Smooth muscle cell (in vitro differentiated cells): ENCODE results near the gene P4HA1. TPM values are rescaled to one million over a fixed set of nuclear protein-coding genes. Genes with fewer than 3 reads are reported as not detected.

Experiments used
- DNase-seq: peaks from one replicate; lab custom pipeline; 2025; ENCODE audit not compliant: unreplicated experiment; lab: John Stamatoyannopoulos, UW
- H2AFZ ChIP-seq: fragments of 200-600 bp; sonication (generic); 2 replicates; pipeline ENCODE4 v1.6.0; 2016; ENCODE audit warnings: antibody characterized with exemption, low read depth, mild to moderate bottlenecking
- H3F3A ChIP-seq: fragments of 200-600 bp; sonication (generic); 2 replicates; pipeline ENCODE4 v1.6.0; 2017; ENCODE audit warnings: antibody characterized with exemption, low read depth
- H3K27ac ChIP-seq: fragments of 200-600 bp; sonication (generic); 2 replicates; pipeline ENCODE4 v1.5.1; 2016; ENCODE audit warnings: low read depth, mild to moderate bottlenecking
- H3K27me3 ChIP-seq: fragments of 200-600 bp; sonication (generic); 2 replicates; pipeline ENCODE4 v1.6.1; 2016; ENCODE audit warnings: low read depth, mild to moderate bottlenecking
- H3K36me3 ChIP-seq: fragments of 200-600 bp; sonication (generic); 2 replicates; pipeline ENCODE4 v1.5.1; 2016; ENCODE audit warnings: low read depth
- H3K4me1 ChIP-seq: fragments of 200-600 bp; sonication (generic); 2 replicates; pipeline ENCODE4 v1.5.1; 2016; ENCODE audit warnings: low read depth
- H3K4me2 ChIP-seq: fragments of 200-600 bp; sonication (generic); 2 replicates; pipeline ENCODE4 v1.6.0; 2016; ENCODE audit warnings: mild to moderate bottlenecking
- H3K4me3 ChIP-seq: fragments of 200-600 bp; sonication (generic); 2 replicates; pipeline ENCODE4 v1.5.1; 2016; ENCODE audit warnings: mild to moderate bottlenecking
- H3K79me2 ChIP-seq: fragments of 200-600 bp; sonication (generic); 2 replicates; pipeline ENCODE4 v1.6.0; 2016; ENCODE audit warnings: low read depth, mild to moderate bottlenecking
- H3K9ac ChIP-seq: fragments of 200-600 bp; sonication (generic); 2 replicates; pipeline ENCODE4 v1.6.0; 2016; ENCODE audit warnings: low read depth
- H3K9me3 ChIP-seq: fragments of 200-600 bp; sonication (generic); replicated peaks from 2 replicates; pipeline ENCODE4 v1.5.1; 2016; ENCODE audit warnings: low read depth
- H4K20me1 ChIP-seq: fragments of 200-600 bp; sonication (generic); 2 replicates; pipeline ENCODE4 v1.6.0; 2016; ENCODE audit warnings: low read depth
- WGBS: methylation state at CpG from one replicate; pipeline ENCODE4 v1.1.7; 2016; ENCODE audit warnings: low lambda C conversion rate; 5-methylcytosine and 5-hydroxymethylcytosine counted together
- polyA plus RNA-seq: library from polyadenylated mRNA; unstranded; fragments of >200 nt; fragmentation: Nextera tagmentation; extraction: Ambion mirVana; gene quantifications from 2 replicates; pipeline ENCODE4 v1.2.1, GENCODE V29; 2016
- total RNA-seq: library from RNA; depleted of rRNA; stranded (reverse); fragments of >200 nt; gene quantifications from 2 replicates; pipeline ENCODE4 v1.2.3, GENCODE V29; 2014
- TF ChIP-seq, protein P1 (sequence below): fragments of 200-600 bp; sonication (generic); IDR thresholded peaks from 2 replicates; pipeline ENCODE4 v1.5.1; 2017; ENCODE audit warnings: borderline replicate concordance, mild to moderate bottlenecking, antibody characterized with exemption; ENCODE audit not compliant: insufficient read depth, poor library complexity, severe bottlenecking

Gene P4HA1
- total and polyA plus RNA-seq, 2 experiments from 2014 or later: 467 to 489 TPM

DNA sequence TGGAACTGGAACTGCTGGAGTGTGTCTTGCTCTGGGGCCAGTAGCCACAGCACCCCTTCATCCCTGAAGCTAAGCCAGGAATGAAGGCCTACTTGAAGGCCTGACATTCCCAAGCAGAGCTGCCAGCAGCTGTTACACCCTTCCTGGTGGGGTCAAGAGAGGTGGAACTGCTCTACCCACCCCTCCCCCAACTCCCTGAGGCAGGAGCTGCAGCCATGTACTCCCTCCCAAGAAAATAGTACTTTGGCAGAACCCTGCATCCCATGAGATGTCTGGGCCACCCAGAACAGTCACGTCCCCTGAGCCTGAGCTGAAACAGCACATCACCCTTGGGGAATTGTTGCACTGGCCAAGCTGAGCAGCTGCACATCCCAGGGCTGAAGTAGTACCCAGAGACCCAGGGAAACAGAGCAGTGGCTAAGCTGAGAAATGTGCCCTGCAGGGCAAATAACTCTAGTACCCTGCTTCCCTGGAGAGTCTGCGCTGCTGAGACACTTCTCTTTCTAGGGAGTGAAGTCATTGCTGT, 78.6 kb downstream of the P4HA1 start:
- peak overlapping the region; percentile 21 for H3K27ac ChIP-seq

DNA sequence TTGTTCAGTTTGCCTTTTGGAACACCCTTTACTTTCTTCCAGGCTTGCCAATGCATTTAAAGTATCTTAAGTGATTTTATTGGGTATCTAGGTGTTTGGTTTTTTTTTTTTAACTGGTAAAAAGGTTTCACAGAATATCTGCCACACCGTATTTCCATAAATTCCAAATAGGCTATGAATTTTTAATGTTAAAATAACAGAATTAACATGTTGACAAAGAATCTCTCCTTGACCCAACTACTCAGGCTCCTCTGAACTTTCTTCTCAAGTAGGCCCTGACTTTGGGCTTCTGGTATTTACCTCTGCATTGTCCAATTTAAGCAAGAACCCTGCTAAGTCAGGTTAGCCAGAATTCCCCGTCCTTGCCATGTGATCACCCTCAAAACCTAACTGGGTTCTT, 80.9 kb downstream of the P4HA1 start:
- Histone ChIP-seq H3K9me3 (no peaks in the 10 kb centered on the region), H3K9ac (no peak overlapping the region), H3K4me3 (no peak overlapping the region), H3K36me3 (peaks cover 17% of the 10 kb centered on the region), H3K4me2 (no peak overlapping the region), H3K27ac (no peak overlapping the region), H4K20me1 (peaks cover 96% of the 10 kb centered on the region), H2AFZ (no peak overlapping the region), H3K27me3 (no peaks in the 10 kb centered on the region), H3K4me1 (no peaks in the 10 kb centered on the region), H3K79me2 (peaks cover 21% of the 10 kb centered on the region), H3F3A (peaks cover 9% of the 10 kb centered on the region)
- TF ChIP-seq, protein P1, sequence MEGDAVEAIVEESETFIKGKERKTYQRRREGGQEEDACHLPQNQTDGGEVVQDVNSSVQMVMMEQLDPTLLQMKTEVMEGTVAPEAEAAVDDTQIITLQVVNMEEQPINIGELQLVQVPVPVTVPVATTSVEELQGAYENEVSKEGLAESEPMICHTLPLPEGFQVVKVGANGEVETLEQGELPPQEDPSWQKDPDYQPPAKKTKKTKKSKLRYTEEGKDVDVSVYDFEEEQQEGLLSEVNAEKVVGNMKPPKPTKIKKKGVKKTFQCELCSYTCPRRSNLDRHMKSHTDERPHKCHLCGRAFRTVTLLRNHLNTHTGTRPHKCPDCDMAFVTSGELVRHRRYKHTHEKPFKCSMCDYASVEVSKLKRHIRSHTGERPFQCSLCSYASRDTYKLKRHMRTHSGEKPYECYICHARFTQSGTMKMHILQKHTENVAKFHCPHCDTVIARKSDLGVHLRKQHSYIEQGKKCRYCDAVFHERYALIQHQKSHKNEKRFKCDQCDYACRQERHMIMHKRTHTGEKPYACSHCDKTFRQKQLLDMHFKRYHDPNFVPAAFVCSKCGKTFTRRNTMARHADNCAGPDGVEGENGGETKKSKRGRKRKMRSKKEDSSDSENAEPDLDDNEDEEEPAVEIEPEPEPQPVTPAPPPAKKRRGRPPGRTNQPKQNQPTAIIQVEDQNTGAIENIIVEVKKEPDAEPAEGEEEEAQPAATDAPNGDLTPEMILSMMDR: no peak
- DNase-seq: no peak
- 85% methylated on average over 2 of the region's 2 CpGs for WGBS

More for the DNA sequence above, 78.6 kb downstream of the P4HA1 start:
- TF ChIP-seq, protein P1: no peak
- Histone ChIP-seq H3K79me2 (peaks cover 43% of the 10 kb centered on the region), H3K9me3 (no peaks in the 10 kb centered on the region), H4K20me1 (peaks cover 96% of the 10 kb centered on the region), H2AFZ (no peak overlapping the region), H3K4me1 (no peaks in the 10 kb centered on the region), H3K4me3 (no peak overlapping the region), H3K4me2 (no peak overlapping the region), H3K27me3 (no peaks in the 10 kb centered on the region), H3K9ac (no peak overlapping the region), H3F3A (peaks cover 9% of the 10 kb centered on the region), H3K36me3 (peaks cover 11% of the 10 kb centered on the region)
- no peak for DNase-seq
- WGBS: 90% methylated on average over 2 of the region's 2 CpGs

DNA sequence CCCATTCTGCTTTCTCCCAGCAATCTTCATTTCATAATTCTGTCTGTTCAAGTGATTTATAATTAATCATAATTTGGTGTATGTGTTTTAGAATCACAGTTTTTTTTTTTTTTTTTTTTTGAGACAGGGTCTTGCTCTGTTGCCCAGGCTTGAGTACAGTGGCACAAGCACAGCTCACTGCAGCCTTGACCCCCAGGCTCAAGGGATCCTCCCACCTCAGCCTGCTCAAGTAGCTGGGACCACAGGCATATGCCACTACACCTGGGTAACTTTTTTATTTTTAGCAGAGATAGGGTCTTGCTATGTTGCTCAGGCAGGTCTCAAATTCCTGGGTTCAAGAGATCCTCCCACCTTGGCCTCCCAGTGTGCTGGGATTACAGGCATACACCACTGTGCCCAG, 92.8 kb downstream of the P4HA1 start:
- Histone ChIP-seq H3K4me2 (no peak overlapping the region), H3K4me1 (no peaks in the 10 kb centered on the region), H3K79me2 (no peaks in the 10 kb centered on the region), H3K9ac (no peak overlapping the region), H3K27me3 (no peaks in the 10 kb centered on the region), H3K4me3 (no peak overlapping the region), H4K20me1 (peaks cover 26% of the 10 kb centered on the region), H2AFZ (no peak overlapping the region), H3K27ac (no peak overlapping the region), H3K36me3 (peaks cover 41% of the 10 kb centered on the region), H3F3A (peaks cover 8% of the 10 kb centered on the region), H3K9me3 (no peaks in the 10 kb centered on the region)
- TF ChIP-seq, protein P1: no peak
- DNase-seq: no peak

DNA sequence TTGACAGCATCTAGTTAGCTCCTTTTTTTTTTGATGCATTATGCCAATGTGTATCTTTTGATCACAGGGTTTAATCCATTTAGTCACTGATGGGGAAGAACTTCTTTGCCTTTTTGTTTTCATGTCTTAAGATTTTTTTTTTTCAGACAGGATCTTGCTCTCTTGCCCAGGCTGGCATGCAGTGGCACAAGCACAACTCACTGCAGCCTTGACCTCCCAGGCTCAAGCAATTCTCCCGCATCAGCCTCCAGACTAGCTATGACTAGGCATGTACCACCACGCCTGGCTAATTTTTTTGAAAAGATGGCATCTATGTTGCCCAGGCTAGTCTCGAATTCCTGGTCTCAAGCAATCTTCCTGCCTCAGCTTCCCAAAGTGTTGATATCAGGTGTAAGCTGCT, 95.7 kb downstream of the P4HA1 start:
- DNase-seq: no peak
- Histone ChIP-seq H3F3A (peaks cover 9% of the 10 kb centered on the region), H3K4me3 (no peak overlapping the region), H4K20me1 (peaks cover 4% of the 10 kb centered on the region), H2AFZ (no peak overlapping the region), H3K4me1 (no peaks in the 10 kb centered on the region), H3K27me3 (no peaks in the 10 kb centered on the region), H3K36me3 (peaks cover 24% of the 10 kb centered on the region), H3K27ac (no peak overlapping the region), H3K9ac (no peak overlapping the region), H3K79me2 (no peaks in the 10 kb centered on the region), H3K4me2 (no peak overlapping the region), H3K9me3 (no peaks in the 10 kb centered on the region)
- 100% methylated on average over 3 of the region's 3 CpGs for WGBS
- TF ChIP-seq, protein P1: no peak
